GM10266 (cell line): ENCODE data around the gene SCLT1.

Experiments
- DNase-seq: peaks from one replicate; pipeline ENCODE4 v3.0.0; 2012; ENCODE audit errors: extremely low spot score
- TF ChIP-seq, protein P1 (sequence below): IDR thresholded peaks from 2 replicates; pipeline ENCODE4 v1.5.1; 2012; ENCODE audit warnings: mild to moderate bottlenecking, low read depth; ENCODE audit not compliant: control insufficient read depth, insufficient read depth; ENCODE audit errors: missing control alignments

SCLT1 gene

DNA sequence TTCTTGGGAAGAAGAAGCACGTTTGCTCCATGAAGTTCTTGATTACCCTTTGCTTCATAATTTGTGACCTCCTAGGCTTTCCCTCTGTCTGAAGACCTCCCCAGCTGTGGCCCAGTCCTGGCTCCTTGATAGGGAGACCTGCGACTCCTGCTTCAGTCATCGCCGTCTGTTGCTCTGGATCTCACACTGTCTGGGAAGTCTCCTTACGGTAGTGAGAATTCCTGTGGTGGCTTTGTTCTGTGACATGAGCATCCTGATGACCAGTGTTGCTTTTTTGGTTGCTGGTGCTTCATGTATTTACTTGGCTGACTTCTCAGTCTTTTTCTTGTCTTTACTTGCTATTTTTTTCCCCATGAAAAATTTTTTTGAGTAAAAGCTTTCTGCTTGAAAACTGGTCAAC lies 239.6 kb downstream of the SCLT1 start:
- no peak for DNase-seq
- TF ChIP-seq, protein P1, sequence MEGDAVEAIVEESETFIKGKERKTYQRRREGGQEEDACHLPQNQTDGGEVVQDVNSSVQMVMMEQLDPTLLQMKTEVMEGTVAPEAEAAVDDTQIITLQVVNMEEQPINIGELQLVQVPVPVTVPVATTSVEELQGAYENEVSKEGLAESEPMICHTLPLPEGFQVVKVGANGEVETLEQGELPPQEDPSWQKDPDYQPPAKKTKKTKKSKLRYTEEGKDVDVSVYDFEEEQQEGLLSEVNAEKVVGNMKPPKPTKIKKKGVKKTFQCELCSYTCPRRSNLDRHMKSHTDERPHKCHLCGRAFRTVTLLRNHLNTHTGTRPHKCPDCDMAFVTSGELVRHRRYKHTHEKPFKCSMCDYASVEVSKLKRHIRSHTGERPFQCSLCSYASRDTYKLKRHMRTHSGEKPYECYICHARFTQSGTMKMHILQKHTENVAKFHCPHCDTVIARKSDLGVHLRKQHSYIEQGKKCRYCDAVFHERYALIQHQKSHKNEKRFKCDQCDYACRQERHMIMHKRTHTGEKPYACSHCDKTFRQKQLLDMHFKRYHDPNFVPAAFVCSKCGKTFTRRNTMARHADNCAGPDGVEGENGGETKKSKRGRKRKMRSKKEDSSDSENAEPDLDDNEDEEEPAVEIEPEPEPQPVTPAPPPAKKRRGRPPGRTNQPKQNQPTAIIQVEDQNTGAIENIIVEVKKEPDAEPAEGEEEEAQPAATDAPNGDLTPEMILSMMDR: no peak

DNA sequence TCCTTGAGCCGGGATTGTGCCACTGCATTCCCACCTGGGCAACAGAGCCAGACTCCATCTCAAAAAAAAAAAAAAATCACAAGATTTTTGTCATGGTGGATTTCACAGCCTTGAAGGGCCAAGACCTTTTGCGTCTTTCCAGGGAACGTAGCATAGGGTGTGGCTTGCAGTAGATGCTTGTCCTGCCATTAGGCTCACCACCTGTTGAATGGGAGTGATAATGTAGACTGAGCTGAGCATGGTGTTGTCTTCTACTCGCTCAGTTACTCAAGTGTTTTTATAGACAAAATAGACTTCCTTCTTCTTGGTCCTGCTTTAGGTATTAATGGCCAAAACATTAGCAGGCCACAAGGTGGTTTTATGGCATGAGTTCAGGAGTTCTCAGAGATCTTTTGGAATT lies 243.1 kb downstream of the SCLT1 start:
- no peak for DNase-seq
- TF ChIP-seq, protein P1: no peak

DNA sequence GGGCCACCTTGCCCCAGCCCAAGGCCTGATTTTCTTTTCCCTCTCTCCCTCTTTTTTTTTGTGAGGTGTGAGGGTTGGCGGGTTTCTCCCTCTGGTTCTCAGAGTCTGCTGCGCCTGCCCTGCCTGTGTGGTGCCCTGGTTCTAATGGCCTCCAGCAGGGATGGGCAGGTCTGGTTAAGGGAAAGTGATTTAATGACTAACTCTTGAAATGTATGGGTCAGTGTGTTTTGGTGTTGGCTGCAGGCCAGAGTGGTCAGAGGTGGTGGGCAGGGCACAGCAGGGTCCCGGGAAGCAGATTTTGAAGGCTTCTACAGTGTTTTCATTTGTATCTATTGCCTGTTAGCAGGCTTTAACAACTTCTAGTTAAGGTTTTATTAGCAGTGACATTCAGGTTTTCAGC lies 244.9 kb downstream of the SCLT1 start:
- DNase-seq: no peak
- TF ChIP-seq, protein P1: no peak

DNA sequence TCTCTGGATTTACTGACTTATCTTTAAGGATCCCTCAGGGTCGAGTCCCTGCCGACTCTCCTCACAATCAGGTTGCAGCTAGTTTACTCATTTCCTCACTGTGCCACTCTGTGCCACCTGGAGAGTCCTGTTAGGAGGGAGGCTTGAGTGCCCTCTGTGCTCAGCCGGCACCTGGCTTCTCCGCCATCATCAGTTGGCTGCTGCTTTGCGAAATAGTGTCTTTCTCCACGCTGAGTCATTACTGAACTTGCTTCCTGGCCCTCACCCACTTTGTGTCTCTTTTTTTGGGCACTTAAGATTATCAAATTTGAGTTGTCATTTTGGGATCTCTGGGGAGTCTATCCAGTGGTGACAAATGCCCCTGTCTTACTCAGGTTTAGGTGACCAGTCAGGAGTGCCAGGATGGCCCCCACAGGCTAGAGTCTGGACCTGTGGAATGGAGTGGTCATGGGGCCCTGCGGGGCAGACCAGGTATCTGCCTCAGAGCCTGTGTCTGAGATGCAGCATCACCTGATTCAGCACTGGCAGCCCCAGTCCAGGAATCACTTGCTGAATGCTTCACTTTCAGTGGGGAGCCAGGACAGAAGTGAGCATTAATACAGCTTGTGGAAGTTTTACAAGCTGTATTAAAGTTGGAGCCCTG lies 246.1 kb downstream of the SCLT1 start:
- DNase-seq: no peak
- TF ChIP-seq, protein P1: no peak

DNA sequence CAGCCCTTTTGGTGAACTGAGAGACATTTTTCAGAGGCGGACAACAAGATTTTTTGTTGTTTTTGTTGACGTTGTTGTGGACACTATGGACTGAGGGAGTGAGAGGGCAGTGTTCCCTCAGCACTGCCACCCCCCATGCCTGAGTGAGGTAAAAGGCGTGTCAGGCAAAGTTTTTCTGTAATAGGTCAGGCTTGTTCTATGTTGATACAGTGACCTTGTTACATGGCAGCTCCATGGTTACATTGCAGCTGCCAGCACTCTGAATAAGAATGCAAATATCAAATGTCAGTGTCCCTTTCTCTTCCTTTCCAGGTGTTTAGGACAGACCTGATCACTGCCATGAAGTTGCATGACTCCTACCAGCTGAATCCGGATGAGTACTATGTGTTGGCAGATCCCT lies 247.3 kb downstream of the SCLT1 start:
- no peak for DNase-seq

DNA sequence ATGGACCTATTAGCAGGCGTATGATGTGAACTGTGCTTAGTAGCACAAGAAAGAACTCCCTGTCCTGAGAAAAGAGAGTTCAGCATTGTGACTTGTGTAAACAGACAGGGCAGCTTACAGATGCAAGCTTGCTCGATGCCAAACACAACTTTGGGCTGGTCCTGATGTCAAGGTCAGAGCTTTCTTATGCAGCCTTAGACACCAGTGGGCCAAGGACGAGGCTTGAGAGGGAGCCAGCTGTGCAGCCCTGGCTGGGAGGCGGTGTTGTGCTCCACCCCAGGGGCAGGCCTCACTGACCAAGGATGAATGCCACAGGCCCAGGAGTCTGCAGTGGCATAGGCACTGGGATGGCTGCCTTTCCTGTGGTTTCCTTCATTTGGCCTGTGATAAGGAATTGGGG lies 248.4 kb downstream of the SCLT1 start:
- TF ChIP-seq, protein P1: no peak
- no peak for DNase-seq

More for the DNA sequence above, 247.3 kb downstream of the SCLT1 start:
- TF ChIP-seq, protein P1: no peak

DNA sequence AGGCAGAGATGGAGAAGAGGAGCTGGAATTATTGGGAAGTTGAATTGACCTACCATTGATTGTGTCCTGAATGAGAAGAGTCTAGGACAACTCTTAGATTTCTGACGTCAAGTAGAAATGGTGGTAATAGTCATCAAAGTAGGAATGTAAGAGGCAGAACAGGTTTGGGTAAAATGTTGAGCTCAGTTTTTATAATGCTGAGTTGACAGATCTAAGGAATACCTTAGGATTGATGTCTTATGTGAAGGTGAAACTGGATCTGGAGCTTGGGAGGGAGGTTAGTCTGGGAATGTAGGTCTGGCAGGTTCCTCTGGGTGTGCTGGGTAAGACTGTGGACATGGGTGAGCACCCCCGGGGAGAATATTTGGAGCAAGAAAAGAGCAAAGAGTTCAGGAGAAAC lies 251.9 kb downstream of the SCLT1 start:
- no peak for DNase-seq
- TF ChIP-seq, protein P1: no peak
